ENCODE measurements around the gene ARL14.

ARL14 gene

DNA sequence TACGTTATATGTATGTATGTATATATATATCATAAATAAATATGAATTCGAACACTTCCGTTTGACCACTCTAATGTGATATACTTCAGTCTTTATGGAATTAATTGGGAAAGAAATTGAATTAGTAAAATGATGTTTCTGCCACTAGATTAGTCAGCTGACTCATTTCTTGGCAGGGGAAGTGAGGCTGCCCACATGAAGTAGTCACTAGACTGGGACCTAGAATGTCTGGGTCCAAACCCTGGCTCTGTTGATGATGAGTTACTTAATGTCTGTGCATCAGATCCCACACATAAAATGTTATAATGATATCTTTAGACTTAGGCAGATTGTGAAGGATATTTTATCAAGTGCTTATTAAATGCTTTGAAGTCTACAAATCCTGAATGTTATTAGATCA, 27.4 kb upstream of the ARL14 start:
- no peaks in the 10 kb centered on the region for H3K4me1 ChIP-seq (ENCODE audit: control insufficient read depth in 1 of 2, insufficient read depth in 1 of 2, low read depth in 1 of 2, low read length in 1 of 2)
- H3K27ac ChIP-seq: no peak overlapping the region
- H3K9me3 ChIP-seq: no peaks in the 10 kb centered on the region
- no peak overlapping the region for H3K4me3 ChIP-seq (ENCODE audit: low read depth in 1 of 2, low read length in 1 of 2)
- no peaks in the 10 kb centered on the region for H3K36me3 ChIP-seq
- TF ChIP-seq, protein P1, sequence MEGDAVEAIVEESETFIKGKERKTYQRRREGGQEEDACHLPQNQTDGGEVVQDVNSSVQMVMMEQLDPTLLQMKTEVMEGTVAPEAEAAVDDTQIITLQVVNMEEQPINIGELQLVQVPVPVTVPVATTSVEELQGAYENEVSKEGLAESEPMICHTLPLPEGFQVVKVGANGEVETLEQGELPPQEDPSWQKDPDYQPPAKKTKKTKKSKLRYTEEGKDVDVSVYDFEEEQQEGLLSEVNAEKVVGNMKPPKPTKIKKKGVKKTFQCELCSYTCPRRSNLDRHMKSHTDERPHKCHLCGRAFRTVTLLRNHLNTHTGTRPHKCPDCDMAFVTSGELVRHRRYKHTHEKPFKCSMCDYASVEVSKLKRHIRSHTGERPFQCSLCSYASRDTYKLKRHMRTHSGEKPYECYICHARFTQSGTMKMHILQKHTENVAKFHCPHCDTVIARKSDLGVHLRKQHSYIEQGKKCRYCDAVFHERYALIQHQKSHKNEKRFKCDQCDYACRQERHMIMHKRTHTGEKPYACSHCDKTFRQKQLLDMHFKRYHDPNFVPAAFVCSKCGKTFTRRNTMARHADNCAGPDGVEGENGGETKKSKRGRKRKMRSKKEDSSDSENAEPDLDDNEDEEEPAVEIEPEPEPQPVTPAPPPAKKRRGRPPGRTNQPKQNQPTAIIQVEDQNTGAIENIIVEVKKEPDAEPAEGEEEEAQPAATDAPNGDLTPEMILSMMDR (IDR thresholded peaks at IDR 0.05): no peak
- H3K27me3 ChIP-seq: no peaks in the 10 kb centered on the region

DNA sequence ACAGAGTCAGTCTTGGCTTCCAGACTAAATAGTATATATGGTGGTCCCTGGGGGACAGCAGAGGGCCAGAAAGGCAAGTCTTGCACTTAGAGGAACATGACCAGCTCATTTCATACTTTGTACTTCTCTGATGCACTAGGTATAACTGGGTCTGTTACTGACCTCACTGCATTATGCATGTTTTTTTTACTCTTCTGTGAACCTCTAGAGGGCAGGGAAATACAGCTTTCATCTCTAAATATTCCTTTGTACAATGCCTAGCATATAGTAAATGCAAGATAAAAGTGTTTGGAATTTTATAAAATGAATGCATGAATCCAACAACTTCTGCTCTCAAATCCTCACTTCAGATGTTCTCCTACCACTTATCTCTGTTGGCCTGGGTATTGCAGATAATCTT, 23.4 kb upstream of the ARL14 start:
- no peak overlapping the region for H3K27ac ChIP-seq
- H3K4me1 ChIP-seq (ENCODE audit: control insufficient read depth in 1 of 2, insufficient read depth in 1 of 2, low read depth in 1 of 2, low read length in 1 of 2): no peaks in the 10 kb centered on the region
- no peaks in the 10 kb centered on the region for H3K36me3 ChIP-seq
- no peaks in the 10 kb centered on the region for H3K27me3 ChIP-seq
- H3K9me3 ChIP-seq: no peaks in the 10 kb centered on the region
- H3K4me3 ChIP-seq (ENCODE audit: low read depth in 1 of 2, low read length in 1 of 2): no peak overlapping the region
- TF ChIP-seq, protein P1 (IDR thresholded peaks at IDR 0.05): no peak

DNA sequence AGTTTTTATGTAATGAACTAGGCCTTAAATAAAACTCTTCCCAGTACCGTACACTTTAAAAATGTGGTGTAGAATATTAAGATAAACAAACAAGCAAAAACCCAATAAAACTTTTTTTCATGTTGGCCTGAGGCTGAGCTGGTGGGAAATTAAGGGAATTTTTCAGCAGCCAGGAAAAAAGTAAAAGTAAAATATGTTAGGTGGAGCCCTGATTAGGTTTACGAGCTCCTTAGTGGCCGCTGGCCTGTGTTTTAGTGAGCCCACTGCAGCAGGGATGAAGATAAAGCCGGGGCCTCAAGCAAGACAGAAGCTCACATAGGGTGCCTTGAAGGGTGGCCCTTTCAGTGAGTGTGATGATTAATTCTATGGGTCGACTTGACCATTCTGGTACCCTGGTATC, 16.1 kb upstream of the ARL14 start:
- Histone ChIP-seq H3K36me3 (no peaks in the 10 kb centered on the region), H3K27me3 (no peaks in the 10 kb centered on the region), H3K9me3 (no peaks in the 10 kb centered on the region), H3K4me3 (ENCODE audit: low read depth in 1 of 2, low read length in 1 of 2) (no peak overlapping the region), H3K4me1 (ENCODE audit: control insufficient read depth in 1 of 2, insufficient read depth in 1 of 2, low read depth in 1 of 2, low read length in 1 of 2) (no peaks in the 10 kb centered on the region), H3K27ac (no peak overlapping the region)
- TF ChIP-seq, protein P1 (IDR thresholded peaks at IDR 0.05): no peak

DNA sequence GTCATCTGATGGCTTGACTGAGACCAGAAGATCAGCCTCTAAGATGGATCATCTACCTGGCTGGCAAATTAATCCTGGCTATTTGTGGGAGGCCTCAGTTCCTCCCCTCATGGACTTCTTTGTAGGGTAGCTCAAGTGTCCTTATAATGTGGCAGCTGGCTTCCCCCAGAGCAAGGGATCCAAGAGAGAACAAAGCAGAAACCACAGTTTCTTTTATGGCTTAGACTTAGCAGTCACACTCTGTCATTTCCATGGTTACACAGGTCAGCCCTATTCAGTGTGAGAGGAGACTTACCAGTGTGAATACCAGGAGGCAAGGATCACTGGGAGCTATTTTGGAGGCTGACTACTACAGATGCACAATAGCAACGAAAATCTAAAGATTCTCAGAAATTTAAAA, 15.3 kb upstream of the ARL14 start:
- no peaks in the 10 kb centered on the region for H3K27me3 ChIP-seq
- H3K4me3 ChIP-seq (ENCODE audit: low read depth in 1 of 2, low read length in 1 of 2): no peak overlapping the region
- no peak overlapping the region for H3K27ac ChIP-seq
- H3K4me1 ChIP-seq (ENCODE audit: control insufficient read depth in 1 of 2, insufficient read depth in 1 of 2, low read depth in 1 of 2, low read length in 1 of 2): no peaks in the 10 kb centered on the region
- H3K36me3 ChIP-seq: no peaks in the 10 kb centered on the region
- no peaks in the 10 kb centered on the region for H3K9me3 ChIP-seq
- TF ChIP-seq, protein P1 (IDR thresholded peaks at IDR 0.05): no peak

DNA sequence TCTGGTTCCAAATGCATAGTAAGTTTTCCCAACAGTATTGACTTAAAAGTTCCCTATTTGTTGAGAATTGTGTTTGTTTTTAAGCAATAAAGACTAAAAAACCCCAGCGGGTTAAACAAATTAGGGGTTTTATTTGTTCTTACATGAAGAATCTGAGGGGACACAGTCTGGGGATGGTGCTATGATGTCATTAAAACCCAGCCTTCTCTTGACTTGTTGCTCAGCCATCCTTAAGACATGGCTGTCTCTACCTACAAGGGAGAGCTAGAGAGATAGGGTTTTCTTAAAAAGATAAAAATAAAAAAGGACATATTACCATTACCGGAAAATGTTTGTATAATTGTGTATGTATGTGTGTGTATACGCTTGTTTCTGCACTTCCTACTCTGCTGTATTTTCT, 11.7 kb upstream of the ARL14 start:
- Histone ChIP-seq H3K27ac (no peak overlapping the region), H3K36me3 (no peaks in the 10 kb centered on the region), H3K27me3 (no peaks in the 10 kb centered on the region), H3K4me3 (ENCODE audit: low read depth in 1 of 2, low read length in 1 of 2) (no peak overlapping the region), H3K9me3 (no peaks in the 10 kb centered on the region), H3K4me1 (ENCODE audit: control insufficient read depth in 1 of 2, insufficient read depth in 1 of 2, low read depth in 1 of 2, low read length in 1 of 2) (no peaks in the 10 kb centered on the region)
- TF ChIP-seq, protein P1 (IDR thresholded peaks at IDR 0.05): no peak
